Calu3 (cell line): ENCODE measurements around the gene NLRC5. TPM values are rescaled to one million over a fixed set of nuclear protein-coding genes. Genes with fewer than 3 reads are reported as not detected.

ENCODE experiments used
- BruUV-seq: library from RNA; stranded (reverse); fragments of 400-500 nt; replicated peaks from 2 replicates; lab custom pipeline; 2021; lab: Mats Ljungman, UMichigan
- CTCF ChIA-PET: fragments of 300-600 bp; sonication (Branson Sonifier 250); formaldehyde crosslinking; loops from one replicate; lab custom pipeline; 2022; ENCODE audit warnings: antibody characterized with exemption; lab: Charles Lee
- DNase-seq: peaks from one replicate; pipeline ENCODE4 v3.0.0; 2022
- H3K27ac Mint-ChIP-seq: one replicate; pipeline ENCODE4 v1.8.0; 2022; ENCODE audit warnings: mixed read lengths; ENCODE audit not compliant: unreplicated experiment
- H3K27me3 Mint-ChIP-seq: one replicate; pipeline ENCODE4 v1.8.0; 2022; ENCODE audit warnings: mixed read lengths; ENCODE audit not compliant: unreplicated experiment
- H3K36me3 Mint-ChIP-seq: one replicate; pipeline ENCODE4 v1.8.0; 2022; ENCODE audit warnings: mild to moderate bottlenecking, moderate library complexity, mixed read lengths; ENCODE audit not compliant: insufficient read depth, unreplicated experiment
- H3K4me1 Mint-ChIP-seq: one replicate; pipeline ENCODE4 v1.8.0; 2022; ENCODE audit warnings: mild to moderate bottlenecking, low read depth, mixed read lengths; ENCODE audit not compliant: unreplicated experiment
- H3K4me3 Mint-ChIP-seq: one replicate; pipeline ENCODE4 v1.8.0; 2022; ENCODE audit warnings: mild to moderate bottlenecking, low read depth, moderate library complexity, mixed read lengths; ENCODE audit not compliant: unreplicated experiment
- H3K9me3 Mint-ChIP-seq: one replicate; pipeline ENCODE4 v1.8.0; 2022; ENCODE audit warnings: low read depth, mixed read lengths; ENCODE audit not compliant: unreplicated experiment
- intact Hi-C: fragments of 100-400 bp; cut with micrococcal nuclease; formaldehyde crosslinking; loops from one replicate; pipeline ENCODE4 v1.10.0; 2022; ENCODE audit not compliant: unreplicated experiment
- total RNA-seq: library from RNA; stranded (reverse); gene quantifications from 2 replicates; pipeline ENCODE4 v1.2.3, GENCODE V29; 2022
- TF ChIP-seq, protein P1 (sequence below): fragments of 200-600 bp; IDR thresholded peaks from one replicate; pipeline ENCODE4 v1.8.0; 2022; ENCODE audit warnings: antibody characterized with exemption; ENCODE audit not compliant: unreplicated experiment

Gene NLRC5
- total RNA-seq, 1 experiment from 2014 or later, result 18.0 TPM

DNA sequence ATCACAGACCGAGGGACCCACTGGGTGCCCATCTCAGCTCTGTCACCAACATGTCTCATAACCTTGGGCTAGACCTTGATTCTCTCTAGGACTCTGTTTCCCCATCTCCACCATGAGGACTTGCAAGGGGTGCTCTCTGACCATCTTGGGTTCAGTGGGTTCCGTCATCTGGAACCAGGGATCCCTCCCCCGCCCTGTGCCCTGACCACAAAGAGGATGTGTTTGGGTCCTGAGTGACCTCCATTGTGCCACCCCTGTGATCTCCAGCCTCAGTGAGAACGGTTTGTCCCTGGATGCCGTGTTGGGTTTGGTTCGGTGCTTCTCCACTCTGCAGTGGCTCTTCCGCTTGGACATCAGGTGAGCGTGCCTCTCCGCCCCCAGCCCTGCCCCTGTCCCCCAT, 53.9 kb downstream of the NLRC5 start:
- CTCF ChIA-PET, result no interaction called here
- no TSS peak for BruUV-seq
- H3K27ac Mint-ChIP-seq, result no peak overlapping the region
- intact Hi-C loops, result no loop called here
- no peak for DNase-seq
- TF ChIP-seq, protein P1, sequence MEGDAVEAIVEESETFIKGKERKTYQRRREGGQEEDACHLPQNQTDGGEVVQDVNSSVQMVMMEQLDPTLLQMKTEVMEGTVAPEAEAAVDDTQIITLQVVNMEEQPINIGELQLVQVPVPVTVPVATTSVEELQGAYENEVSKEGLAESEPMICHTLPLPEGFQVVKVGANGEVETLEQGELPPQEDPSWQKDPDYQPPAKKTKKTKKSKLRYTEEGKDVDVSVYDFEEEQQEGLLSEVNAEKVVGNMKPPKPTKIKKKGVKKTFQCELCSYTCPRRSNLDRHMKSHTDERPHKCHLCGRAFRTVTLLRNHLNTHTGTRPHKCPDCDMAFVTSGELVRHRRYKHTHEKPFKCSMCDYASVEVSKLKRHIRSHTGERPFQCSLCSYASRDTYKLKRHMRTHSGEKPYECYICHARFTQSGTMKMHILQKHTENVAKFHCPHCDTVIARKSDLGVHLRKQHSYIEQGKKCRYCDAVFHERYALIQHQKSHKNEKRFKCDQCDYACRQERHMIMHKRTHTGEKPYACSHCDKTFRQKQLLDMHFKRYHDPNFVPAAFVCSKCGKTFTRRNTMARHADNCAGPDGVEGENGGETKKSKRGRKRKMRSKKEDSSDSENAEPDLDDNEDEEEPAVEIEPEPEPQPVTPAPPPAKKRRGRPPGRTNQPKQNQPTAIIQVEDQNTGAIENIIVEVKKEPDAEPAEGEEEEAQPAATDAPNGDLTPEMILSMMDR, result no peak
- H3K9me3 Mint-ChIP-seq, result no peaks in the 10 kb centered on the region
- no peaks in the 10 kb centered on the region for H3K36me3 Mint-ChIP-seq
- H3K27me3 Mint-ChIP-seq, result no peaks in the 10 kb centered on the region
- H3K4me1 Mint-ChIP-seq, result no peaks in the 10 kb centered on the region
- no peak overlapping the region for H3K4me3 Mint-ChIP-seq

DNA sequence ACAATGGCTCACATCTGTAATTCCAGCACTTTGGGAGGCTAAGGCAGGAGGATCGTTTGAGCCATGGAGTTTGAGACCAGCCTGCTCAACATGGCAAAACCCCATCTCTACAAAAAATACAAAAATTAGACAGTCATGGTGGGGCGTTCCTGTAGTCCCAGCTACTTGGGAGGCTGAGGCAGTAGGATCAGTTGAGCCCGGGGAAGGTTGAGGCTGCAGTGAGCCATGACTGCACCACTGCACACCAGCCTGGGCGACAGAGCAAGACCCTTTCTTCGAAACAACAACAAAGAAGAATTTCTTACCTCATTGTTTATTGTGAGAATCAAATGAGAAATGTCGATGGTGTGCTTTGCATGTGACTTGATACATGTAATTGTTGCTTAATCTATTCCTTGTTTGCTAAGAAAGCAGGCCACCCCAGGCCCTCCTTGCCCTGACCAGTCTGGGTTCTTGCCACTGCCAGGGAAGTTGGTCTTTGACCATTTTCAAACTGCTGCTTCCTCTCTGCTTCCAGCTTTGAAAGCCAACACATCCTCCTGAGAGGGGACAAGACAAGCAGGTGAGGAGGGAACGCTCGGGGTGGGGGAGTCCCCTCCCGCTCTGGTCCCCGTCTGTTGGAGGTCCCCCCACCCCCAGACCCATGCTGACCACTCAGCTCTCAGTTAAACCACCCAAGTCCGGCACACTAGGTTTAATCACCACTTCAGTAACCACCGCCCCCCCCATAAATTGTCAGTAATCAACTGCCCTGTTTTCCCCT, 55.8 kb downstream of the NLRC5 start:
- Mint-ChIP-seq H3K4me3 (no peak overlapping the region), H3K27me3 (no peaks in the 10 kb centered on the region), H3K36me3 (no peaks in the 10 kb centered on the region), H3K9me3 (no peaks in the 10 kb centered on the region), H3K27ac (no peak overlapping the region), H3K4me1 (no peaks in the 10 kb centered on the region)
- DNase-seq, result no peak
- CTCF ChIA-PET, result no interaction called here
- TF ChIP-seq, protein P1, result no peak
- intact Hi-C loops, result no loop called here
- no TSS peak for BruUV-seq

DNA sequence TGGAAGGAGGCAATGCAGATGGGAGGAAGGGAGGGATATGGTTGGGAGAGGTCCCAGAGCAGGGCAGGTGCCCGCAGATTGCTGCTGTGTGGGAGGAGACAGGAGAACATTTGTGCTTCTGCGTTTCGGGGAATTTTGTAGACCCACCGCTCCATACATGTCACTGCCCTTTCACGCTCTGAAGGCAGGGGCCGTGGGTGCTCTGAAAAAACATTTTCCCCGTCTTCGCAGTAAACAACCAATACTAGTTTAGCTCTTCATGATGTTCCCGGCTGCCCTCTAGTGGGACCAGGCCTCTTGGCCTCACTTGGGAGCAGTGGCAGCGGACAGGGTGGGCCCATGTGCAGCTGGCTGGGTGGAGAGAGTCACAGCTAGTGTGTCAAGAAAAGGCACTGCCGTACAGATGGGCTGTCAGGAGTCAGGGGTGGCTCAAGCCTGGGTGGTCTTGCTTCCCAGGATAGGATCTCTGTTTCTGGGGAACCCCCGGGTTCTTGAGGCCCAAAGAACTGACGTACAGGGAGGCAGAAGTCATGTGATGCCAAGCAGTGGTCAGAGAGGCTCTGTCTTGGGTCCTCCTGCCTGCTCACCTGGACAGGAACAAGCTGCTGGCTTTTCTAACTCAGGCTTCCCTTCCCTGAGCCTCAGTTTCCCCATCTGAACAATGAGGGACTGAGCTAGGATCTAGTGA, 56.5 kb downstream of the NLRC5 start:
- Mint-ChIP-seq H3K9me3 (no peaks in the 10 kb centered on the region), H3K27ac (no peak overlapping the region), H3K4me3 (no peak overlapping the region), H3K36me3 (no peaks in the 10 kb centered on the region), H3K4me1 (no peaks in the 10 kb centered on the region), H3K27me3 (no peaks in the 10 kb centered on the region)
- intact Hi-C loops, result no loop called here
- TF ChIP-seq, protein P1, result no peak
- DNase-seq, result no peak
- CTCF ChIA-PET, result no interaction called here
- BruUV-seq, result no TSS peak

DNA sequence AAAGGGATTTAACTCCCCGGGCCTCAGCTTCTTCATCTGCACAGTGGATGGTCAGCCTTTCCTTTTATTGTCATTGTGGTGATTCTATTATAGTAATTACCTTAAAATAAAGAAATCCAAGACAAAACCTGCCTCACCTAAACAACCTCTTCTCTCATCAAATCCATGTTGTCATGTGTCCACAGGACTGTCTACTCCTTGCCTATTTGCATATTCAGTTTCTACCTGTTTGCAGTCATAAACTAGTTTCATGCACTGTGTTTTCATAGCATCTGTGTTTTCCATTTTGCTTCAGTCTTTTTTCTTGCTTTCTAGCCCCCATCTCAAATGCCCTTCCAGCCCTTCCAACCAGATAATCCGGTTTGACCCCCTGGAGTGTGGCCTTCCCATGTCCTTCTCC, 58.7 kb downstream of the NLRC5 start:
- intact Hi-C loops, result no loop called here
- DNase-seq, result no peak
- Mint-ChIP-seq H3K36me3 (no peaks in the 10 kb centered on the region), H3K27me3 (peaks cover 15% of the 10 kb centered on the region), H3K27ac (no peak overlapping the region), H3K4me3 (no peak overlapping the region), H3K9me3 (no peaks in the 10 kb centered on the region), H3K4me1 (no peaks in the 10 kb centered on the region)
- TF ChIP-seq, protein P1, result no peak
- no TSS peak for BruUV-seq
- CTCF ChIA-PET, result no interaction called here
